Right renal pelvis (tissue), 4 donors: ENCODE measurements around the gene DPF3. TPM values are rescaled to one million over a fixed set of nuclear protein-coding genes. Genes with fewer than 3 reads are reported as not detected.

Experiments
- DNase-seq, 4 donors: peaks; one replicate each; pipeline ENCODE4 v3.0.0-alpha.2; 2013; ENCODE audit warnings: low read depth in 4 of 4, low spot score in 3 of 4, missing footprints in 1 of 4
- polyA plus RNA-seq, 4 donors: library from polyadenylated mRNA; unstranded; fragments of 120-200 nt; gene quantifications; one replicate each; pipeline ENCODE4 v1.2.1, GENCODE V29; 2013; ENCODE audit not compliant: insufficient read length in 4 of 4

DPF3 gene
- polyA plus RNA-seq, 4 donors: 4.1 to 6.2 (median 5.0) TPM

- no peak for DNase-seq
Measured at GRCh38 chr14:72609205-72609916, 284.5 kb downstream of the DPF3 start.

- DNase-seq: no peak
Measured at GRCh38 chr14:72608391-72609204, 285.3 kb downstream of the DPF3 start.

- DNase-seq: no peak
Measured at GRCh38 chr14:72607386-72608130, 286.3 kb downstream of the DPF3 start.

DNA sequence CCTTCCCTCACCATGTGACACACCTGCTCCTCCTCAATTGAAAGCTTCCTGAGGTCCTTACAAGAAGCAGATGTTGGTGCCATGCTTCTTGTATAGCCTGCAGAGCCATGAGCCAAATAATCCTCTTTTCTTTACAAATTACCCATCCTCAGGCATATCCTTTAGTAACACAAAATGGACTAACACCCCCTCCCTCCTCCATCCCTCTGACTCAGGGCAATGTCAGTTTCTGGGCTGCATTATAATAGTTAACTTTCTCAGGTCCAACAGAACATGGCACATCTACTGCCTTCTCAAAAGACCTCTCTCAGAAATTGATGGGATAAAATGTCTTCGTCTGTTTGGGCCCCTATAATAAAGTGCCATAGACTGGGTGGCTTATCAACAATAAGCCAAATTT, 287.0 kb downstream of the DPF3 start:
- no peak for DNase-seq

DNA sequence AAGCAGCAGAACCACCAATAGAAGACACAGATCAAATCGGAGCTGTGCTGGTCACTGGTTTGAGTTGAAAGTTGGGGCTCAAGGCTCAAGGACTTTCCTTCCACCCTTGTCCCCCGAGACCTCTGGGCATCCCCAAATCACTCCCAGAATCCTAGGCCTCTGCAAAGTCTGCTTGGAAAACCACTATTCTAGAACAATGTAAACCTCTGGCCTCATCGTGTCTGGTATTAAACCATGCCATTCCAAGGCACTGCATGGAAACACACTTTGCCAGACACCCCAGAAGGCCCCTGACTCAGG, 288.0 kb downstream of the DPF3 start:
- no peak for DNase-seq

DNA sequence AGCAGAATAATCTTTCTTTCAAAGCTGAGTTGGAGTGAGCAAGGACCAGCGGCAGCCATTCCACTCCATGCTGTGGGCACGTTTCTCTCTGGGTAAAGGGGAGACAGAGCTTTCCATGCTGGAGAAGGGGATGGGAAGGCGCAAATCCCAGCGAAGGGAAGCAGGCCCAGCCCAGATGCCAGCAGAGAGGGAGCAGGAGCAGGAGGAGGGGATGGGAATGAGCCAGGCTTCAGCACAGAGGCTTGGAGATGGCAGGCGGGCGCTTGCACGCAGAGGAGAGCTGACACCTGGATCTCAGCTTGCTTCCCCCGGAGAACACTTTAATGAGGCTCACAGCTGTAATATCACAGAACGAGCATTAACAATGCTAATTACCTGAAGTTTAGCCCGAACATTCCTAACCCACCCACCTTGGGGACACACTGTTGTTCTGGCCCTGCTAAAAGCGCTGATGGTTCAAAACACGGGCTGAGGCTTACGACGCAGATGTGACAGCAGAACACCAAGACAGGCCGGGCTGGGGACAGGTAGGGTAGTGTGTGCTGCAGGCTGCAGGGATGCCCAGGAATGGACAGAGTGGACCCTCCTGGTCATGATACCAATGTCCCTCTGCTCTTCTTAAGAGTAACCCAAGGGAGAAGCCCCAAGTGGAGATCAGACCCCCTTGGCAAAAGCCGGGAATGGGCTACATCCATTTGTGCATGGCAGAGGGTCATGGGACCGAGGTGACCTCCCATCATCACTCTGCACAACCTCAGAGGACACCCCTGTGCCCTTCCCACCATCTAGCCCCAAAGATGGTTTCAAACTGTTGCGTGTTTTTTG, 288.6 kb downstream of the DPF3 start:
- no peak for DNase-seq

DNA sequence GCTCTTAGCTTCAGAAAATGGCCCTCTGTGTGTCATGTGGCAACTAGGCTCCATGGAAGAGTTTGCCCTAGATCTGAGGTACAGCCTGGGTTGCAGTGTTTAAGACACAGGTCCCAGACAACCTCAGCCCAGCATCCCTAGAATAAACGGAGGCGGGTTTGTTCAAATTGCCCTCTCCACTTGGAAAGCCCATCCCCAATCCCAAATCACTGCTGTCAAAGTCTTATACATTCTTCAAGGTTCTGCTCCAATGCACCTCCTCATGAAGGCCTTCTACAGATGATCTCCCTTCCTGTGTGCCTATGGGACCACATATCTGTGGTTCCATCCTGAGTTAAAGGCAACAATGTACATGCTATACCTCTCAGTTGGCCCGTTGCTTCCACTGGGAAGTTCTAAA, 289.8 kb downstream of the DPF3 start:
- DNase-seq: no peak

DNA sequence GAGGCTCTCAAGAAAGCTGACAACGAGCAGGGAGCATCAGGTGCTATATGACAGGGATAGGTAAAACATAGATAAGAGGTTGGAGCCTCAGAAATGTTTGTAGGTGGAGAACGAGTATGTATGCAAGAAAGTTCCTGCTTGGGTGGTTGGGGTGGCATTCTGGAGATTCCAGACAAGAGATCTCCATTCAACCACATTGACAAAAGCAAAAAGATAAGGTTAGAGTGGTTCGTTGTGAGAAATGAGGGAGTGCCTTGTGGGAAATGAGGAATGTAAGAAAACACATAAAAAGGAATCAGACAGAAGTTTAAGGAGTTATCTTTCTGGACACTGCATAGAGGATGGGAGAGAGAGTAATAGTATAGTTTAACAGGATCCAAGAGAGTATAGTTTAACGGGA, 290.3 kb downstream of the DPF3 start:
- no peak for DNase-seq

GRCh38 chr14:72600551-72601330, 293.2 kb downstream of the DPF3 start:
- DNase-seq: no peak

DNA sequence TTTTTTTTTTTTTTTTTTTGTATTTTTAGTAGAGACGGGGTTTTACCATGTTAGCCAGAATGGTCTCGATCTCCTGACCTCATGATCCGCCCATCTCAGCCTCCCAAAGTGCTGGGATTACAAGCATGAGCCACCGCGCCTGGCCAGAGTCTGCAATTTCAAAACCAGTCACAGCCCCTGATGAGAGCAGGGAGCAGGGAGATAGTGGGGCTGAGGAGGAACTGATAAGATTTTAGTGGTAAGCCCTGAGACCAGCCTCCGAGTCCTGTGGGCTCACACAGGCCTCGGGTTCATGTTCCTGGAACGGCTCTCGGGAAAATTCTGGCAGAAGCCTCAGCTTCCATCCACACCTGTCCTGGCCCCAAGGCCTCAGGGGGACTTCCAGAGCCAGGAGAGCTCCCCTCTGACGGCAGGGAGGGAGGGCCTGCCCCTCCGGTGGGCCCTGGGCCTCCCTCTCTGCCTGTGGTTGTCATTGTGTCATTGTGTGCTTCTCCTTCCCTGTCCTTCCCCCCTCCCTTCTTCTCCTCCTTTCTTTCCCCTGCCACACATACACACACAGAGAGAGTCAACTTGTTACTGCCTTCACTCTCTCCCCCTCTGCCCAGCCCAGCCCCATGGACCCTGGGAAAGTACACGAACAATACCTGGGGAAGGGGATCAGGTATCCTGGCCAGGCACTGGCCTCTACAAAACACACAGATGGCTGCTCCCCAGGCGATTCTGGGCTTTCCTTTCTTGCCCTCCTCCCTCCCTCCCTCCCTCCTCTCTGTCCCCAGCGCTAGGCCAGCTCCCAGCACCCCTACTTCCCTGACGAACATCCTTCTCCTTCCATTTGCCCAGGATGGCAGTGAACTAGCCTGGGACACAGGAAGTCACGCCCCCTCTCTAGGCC, 294.1 kb downstream of the DPF3 start:
- no peak for DNase-seq

DNA sequence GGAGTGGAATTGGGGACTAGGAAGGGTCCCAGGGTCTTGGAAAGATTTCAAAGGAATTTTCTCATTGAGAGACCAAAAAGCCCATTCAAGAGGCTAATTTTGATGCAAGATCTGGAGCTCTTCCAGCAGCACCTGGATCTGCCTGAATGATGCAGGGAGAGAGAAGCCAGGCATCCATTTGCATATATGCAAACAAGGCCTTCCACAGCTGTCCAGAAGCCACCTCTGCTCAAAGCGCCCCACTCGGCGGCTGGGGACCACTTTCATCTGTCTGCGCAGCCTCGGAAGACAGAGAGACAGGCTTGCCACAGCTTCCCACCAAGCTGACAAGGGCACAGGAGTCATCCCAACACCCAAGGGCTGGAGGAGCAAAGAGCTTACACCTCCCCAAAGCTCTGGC, 295.6 kb downstream of the DPF3 start:
- DNase-seq: no peak

GRCh38 chr14:72597252-72598233, 296.4 kb downstream of the DPF3 start:
- no peak for DNase-seq

GRCh38 chr14:72595152-72595862, 298.6 kb downstream of the DPF3 start:
- DNase-seq: no peak

GRCh38 chr14:72594099-72594901, 299.6 kb downstream of the DPF3 start:
- no peak for DNase-seq

DNA sequence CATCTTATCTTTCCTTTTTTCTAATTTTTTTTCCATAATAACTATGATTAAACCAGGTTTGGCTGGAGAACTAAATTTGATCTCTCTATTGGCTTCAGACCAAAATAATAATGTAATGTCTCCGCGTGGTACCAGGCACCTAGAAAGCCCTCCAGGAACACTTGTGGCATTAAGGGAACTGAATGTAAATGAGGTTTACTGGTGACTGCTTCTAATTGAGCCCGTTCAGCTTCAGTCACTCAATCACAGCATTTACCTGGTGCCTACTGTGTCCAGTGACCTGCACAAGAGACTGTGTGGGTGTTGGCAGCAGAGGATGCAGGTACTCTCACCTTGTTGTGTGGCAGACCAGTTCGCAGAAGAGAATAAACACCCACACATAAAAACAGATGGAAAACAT, 302.5 kb downstream of the DPF3 start:
- DNase-seq: no peak

- no peak for DNase-seq
Measured at GRCh38 chr14:72590577-72590976, 303.3 kb downstream of the DPF3 start.
